BJ (cell line): ENCODE data around the gene TPI1. TPM values are rescaled to one million over a fixed set of nuclear protein-coding genes. Genes with fewer than 3 reads are reported as not detected.

Experiments
- CTCF ChIA-PET: fragments of 350-600 bp; formaldehyde crosslinking; extraction: SDS; loops from one replicate; lab custom pipeline; 2021; ENCODE audit warnings: antibody characterized with exemption, inconsistent platforms; lab: Yijun Ruan, JAX
- POLR2A ChIA-PET: fragments of 300-600 bp; sonication (Branson Sonifier 250); formaldehyde crosslinking; extraction: SDS; loops from one replicate; lab custom pipeline; 2021; ENCODE audit warnings: antibody characterized with exemption; lab: Charles Lee
- DNase-seq: peaks from one replicate; pipeline ENCODE4 v3.0.0-alpha.2; 2011; ENCODE audit warnings: low read depth
- H3K27me3 ChIP-seq: 2 replicates; pipeline ENCODE4 v1.6.0; 2011; ENCODE audit warnings: low read length; ENCODE audit not compliant: control insufficient read depth, insufficient read depth
- H3K36me3 ChIP-seq: 2 replicates; pipeline ENCODE4 v1.5.1; 2011; ENCODE audit warnings: low read length; ENCODE audit not compliant: control insufficient read depth, insufficient read depth
- H3K4me3 ChIP-seq: 2 replicates; pipeline ENCODE4 v1.5.1; 2011; ENCODE audit warnings: low read depth, mild to moderate bottlenecking, control low read depth, low read length
- polyA plus RNA-seq: library from polyadenylated mRNA; depleted of rRNA; stranded (reverse); fragments of >200 nt; gene quantifications from 2 replicates; pipeline ENCODE4 v1.2.3, GENCODE V29; 2011
- TF ChIP-seq, protein P1 (sequence below): IDR thresholded peaks from 2 replicates; pipeline ENCODE4 v1.5.1; 2011; ENCODE audit warnings: low read depth, mild to moderate bottlenecking, control low read depth, inconsistent platforms, low read length, moderate library complexity; ENCODE audit not compliant: insufficient read depth

Gene TPI1
- polyA plus RNA-seq, 1 experiment = 2,656 TPM

DNA sequence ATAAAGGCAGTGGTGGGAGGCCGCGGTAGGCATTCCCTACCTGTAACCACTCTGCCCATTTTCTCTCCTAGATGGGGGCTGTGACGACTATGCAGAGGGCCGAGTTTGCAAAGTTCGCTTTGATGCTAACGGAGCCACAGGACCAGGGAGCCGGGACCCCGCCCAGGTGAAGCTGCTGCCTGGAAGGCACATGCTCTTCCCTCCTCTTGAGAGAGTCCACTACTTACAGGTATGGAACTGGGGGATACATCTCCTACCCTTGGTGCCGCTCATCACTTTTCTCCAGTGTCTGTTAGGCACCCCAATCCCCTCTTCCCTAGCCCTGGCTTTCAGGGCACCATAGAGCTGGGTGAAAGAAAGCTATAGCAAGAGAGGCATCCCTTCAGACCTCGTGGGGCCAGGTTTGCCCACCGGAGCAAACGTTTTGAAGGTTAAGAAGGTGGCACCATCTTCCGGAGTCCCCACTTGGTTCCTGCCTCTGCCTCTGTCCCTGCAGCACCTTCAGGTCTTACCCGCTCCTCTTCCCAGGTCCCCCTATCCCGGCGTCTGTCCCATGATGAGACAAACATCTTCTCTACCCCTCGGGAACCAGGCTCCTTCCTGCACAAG is 41.1 kb upstream of the TPI1 start:
- DNase-seq = no peak
- Histone ChIP-seq H3K36me3 (peaks cover 5% of the 10 kb centered on the region), H3K27me3 (peaks cover 3% of the 10 kb centered on the region; the same call in 1 of the 2 replicates), H3K4me3 (no peak overlapping the region)
- POLR2A ChIA-PET = no interaction called here
- CTCF ChIA-PET = interaction anchor here (0.5 to 12.9 kb wide), 21 partner anchors 8 to 241 kb away, joined by 3 to 92 read pairs (median 5); partner anchors contain the start of genes CDCA3, GNB3, MLF2 and PTMS
- TF ChIP-seq, protein P1, sequence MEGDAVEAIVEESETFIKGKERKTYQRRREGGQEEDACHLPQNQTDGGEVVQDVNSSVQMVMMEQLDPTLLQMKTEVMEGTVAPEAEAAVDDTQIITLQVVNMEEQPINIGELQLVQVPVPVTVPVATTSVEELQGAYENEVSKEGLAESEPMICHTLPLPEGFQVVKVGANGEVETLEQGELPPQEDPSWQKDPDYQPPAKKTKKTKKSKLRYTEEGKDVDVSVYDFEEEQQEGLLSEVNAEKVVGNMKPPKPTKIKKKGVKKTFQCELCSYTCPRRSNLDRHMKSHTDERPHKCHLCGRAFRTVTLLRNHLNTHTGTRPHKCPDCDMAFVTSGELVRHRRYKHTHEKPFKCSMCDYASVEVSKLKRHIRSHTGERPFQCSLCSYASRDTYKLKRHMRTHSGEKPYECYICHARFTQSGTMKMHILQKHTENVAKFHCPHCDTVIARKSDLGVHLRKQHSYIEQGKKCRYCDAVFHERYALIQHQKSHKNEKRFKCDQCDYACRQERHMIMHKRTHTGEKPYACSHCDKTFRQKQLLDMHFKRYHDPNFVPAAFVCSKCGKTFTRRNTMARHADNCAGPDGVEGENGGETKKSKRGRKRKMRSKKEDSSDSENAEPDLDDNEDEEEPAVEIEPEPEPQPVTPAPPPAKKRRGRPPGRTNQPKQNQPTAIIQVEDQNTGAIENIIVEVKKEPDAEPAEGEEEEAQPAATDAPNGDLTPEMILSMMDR = no peak

DNA sequence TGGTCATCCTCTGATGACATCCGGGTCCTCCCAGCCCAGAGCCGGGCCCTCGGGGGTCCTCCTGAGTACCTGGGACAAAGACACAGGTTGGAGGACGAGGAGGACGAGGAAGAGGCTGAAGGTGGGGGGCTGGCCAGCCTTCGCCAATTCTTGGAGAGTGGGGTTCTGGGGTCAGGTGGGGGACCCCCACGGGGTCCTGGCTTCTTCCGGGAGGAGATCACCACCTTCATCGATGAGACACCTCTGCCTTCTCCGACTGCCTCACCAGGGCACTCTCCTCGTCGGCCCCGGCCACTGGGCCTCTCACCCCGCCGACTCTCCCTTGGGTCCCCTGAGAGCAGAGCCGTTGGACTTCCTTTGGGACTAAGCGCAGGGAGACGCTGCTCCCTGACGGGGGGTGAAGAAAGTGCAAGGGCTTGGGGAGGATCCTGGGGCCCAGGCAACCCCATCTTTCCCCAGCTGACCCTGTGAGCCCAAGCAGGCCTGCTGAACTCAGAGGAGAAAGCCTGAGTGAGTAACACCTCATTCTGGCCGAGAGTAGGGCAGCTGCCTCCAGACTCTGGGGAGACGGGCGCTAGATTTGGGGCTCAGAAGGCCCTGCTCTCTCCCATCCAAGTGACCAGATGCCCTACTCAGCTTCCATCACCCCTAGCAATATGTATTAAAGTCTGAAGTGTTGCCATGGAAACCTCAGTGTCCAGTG is 40.4 kb upstream of the TPI1 start:
- DNase-seq = no peak
- POLR2A ChIA-PET = interaction anchor here (0.6 kb wide), 1 partner anchor 40 kb away, joined by 8 read pairs; no protein-coding TSS in a partner anchor
- Histone ChIP-seq H3K36me3 (peaks cover 11% of the 10 kb centered on the region), H3K27me3 (peaks cover 3% of the 10 kb centered on the region; the same call in 1 of the 2 replicates), H3K4me3 (no peak overlapping the region)
- TF ChIP-seq, protein P1 = no peak
- CTCF ChIA-PET = interaction anchor here (0.8 to 12.9 kb wide), 12 partner anchors 21 to 102 kb away, joined by 3 to 92 read pairs (median 6); partner anchors contain the start of genes CDCA3, MLF2, PTMS and SPSB2

DNA sequence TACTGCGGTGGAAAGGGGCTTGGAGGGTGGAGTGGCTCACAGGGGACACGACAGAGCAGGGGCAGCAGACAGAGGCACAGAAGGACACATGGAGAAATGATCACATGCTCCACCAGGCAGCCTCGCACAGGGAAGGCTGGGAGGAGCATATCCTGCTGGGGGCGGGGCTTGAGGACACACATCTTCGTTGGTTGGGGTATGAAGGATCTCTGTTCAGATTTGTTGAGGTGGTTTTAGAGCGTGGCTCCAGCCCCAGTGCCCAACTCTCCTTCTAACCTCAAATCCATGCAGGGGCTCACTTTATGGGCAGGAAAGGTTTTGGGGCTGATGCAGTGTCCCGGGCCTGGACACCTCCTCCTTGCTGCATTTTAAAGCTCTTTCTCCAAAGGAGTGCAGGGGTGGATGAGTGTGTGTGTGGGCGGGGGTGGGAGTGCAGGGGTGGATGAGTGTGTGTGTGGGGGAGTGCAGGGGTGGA is 39.9 kb upstream of the TPI1 start:
- CTCF ChIA-PET = interaction anchor here (0.9 to 12.9 kb wide), 9 partner anchors 25 to 74 kb away, joined by 3 to 92 read pairs (median 6); partner anchors contain the start of genes CDCA3, MLF2, PTMS and USP5
- 0 out of 2 replicates have a peak, but pooled peaks cover under 1% of the 10 kb centered on the region for H3K27me3 ChIP-seq
- POLR2A ChIA-PET = interaction anchor here (0.6 kb wide), 2 partner anchors 39 to 43 kb away, joined by 5 to 8 read pairs; no protein-coding TSS in a partner anchor

DNA sequence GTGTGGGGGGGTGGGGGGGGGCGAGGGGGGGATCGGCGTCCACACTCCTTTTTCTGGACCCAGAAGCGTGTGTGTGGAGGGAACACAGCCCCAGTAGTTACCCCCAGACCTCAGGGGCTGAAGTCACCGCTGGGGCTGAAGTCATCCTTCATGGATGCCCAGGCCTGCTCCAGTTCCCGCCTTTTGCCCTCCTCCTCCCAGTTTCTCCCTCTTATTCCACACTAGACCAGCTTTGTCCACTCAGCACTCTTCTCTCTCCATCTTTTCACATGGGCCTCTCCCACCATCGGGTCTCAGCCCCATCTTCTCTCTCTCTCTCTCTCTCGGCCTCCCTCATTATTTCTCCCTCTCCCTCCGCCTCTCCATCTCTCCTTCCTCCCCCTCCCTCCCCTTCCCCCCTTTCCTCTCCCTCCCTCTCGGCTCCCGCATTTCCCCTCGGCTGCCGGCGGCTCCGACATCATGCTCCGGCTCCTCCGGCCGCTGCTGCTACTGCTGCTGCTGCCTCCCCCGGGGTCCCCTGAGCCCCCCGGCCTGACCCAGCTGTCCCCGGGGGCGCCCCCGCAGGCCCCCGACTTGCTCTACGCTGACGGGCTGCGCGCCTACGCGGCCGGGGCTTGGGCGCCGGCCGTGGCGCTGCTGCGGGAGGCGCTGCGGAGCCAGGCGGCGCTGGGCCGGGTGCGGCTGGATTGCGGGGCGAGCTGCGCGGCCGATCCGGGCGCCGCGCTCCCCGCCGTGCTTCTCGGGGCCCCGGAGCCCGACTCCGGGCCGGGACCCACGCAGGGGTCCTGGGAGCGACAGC is 39.1 kb upstream of the TPI1 start, which contains the start of gene P3H3:
Gene P3H3 (plus strand): TSS at position 426 of the 799 bp plus-strand sequence. CDS start 34 bp downstream, at position 460.
- CTCF ChIA-PET = interaction anchor here (0.8 to 12.9 kb wide), 9 partner anchors 11 to 208 kb away, joined by 3 to 92 read pairs (median 4); partner anchors contain the start of genes CDCA3, MLF2 and USP5
- Histone ChIP-seq H3K36me3 (peaks cover 16% of the 10 kb centered on the region), H3K27me3 (no peaks in the 10 kb centered on the region), H3K4me3 (peak within 1 kb of the TSS; percentile 93)
- no peak for DNase-seq
- POLR2A ChIA-PET = interaction anchor here (0.6 to 1.0 kb wide), 2 partner anchors 44 to 139 kb away, joined by 4 to 5 read pairs; partner anchors contain the start of gene ZNF384
- TF ChIP-seq, protein P1 = no peak

More for the DNA sequence above, 39.9 kb upstream of the TPI1 start:
- TF ChIP-seq, protein P1 = no peak
- Histone ChIP-seq H3K4me3 (peak overlapping the region; percentile 93), H3K36me3 (peaks cover 16% of the 10 kb centered on the region)
- DNase-seq = peak; percentile 27
